Measurements from ENCODE around the gene ARL15. TPM values are rescaled to one million over a fixed set of nuclear protein-coding genes. Genes with fewer than 3 reads are reported as not detected.

ARL15 gene
- total RNA-seq, 2 donors from 2014 or later: 11.4 to 22.8 TPM

- Histone ChIP-seq H3K4me3 (no peak overlapping the region), H3K36me3 (no peaks in the 10 kb centered on the region), H3K27ac (no peak overlapping the region), H3K27me3 (no peaks in the 10 kb centered on the region), H3K9me3 (no peaks in the 10 kb centered on the region), H3K4me1 (no peaks in the 10 kb centered on the region)
- no peak for DNase-seq (ENCODE audit: low spot score)
- no peak for TF ChIP-seq CTCF (IDR thresholded peaks at IDR 0.05)
These were observed 200.6 kb downstream of the ARL15 start for GRCh38 chr5:54109626-54110330.

GRCh38 chr5:54108136-54108535, 202.2 kb downstream of the ARL15 start:
- H3K27me3 ChIP-seq: no peaks in the 10 kb centered on the region
- H3K36me3 ChIP-seq: no peaks in the 10 kb centered on the region
- no peaks in the 10 kb centered on the region for H3K9me3 ChIP-seq
- DNase-seq (ENCODE audit: low spot score): no peak
- H3K4me1 ChIP-seq: no peaks in the 10 kb centered on the region
- TF ChIP-seq CTCF (IDR thresholded peaks at IDR 0.05): no peak
- H3K4me3 ChIP-seq: no peak overlapping the region
- H3K27ac ChIP-seq: no peak overlapping the region

- Histone ChIP-seq H3K4me1 (no peaks in the 10 kb centered on the region), H3K4me3 (no peak overlapping the region), H3K27me3 (no peaks in the 10 kb centered on the region), H3K27ac (no peak overlapping the region), H3K9me3 (no peaks in the 10 kb centered on the region), H3K36me3 (no peaks in the 10 kb centered on the region)
- no peak for DNase-seq (ENCODE audit: low spot score)
- TF ChIP-seq CTCF (IDR thresholded peaks at IDR 0.05): no peak
These were observed 206.5 kb downstream of the ARL15 start for GRCh38 chr5:54103871-54104270.

GRCh38 chr5:54098267-54098666, 212.1 kb downstream of the ARL15 start:
- no peak overlapping the region for H3K4me3 ChIP-seq
- DNase-seq (ENCODE audit: low spot score): no peak
- H3K9me3 ChIP-seq: no peaks in the 10 kb centered on the region
- TF ChIP-seq CTCF (IDR thresholded peaks at IDR 0.05): no peak
- H3K27me3 ChIP-seq: no peaks in the 10 kb centered on the region
- H3K4me1 ChIP-seq: no peaks in the 10 kb centered on the region
- H3K36me3 ChIP-seq: no peaks in the 10 kb centered on the region
- H3K27ac ChIP-seq: no peak overlapping the region

- DNase-seq (ENCODE audit: low spot score): no peak
- Histone ChIP-seq H3K4me1 (no peaks in the 10 kb centered on the region), H3K36me3 (no peaks in the 10 kb centered on the region), H3K27me3 (no peaks in the 10 kb centered on the region), H3K9me3 (no peaks in the 10 kb centered on the region), H3K27ac (no peak overlapping the region), H3K4me3 (no peak overlapping the region)
- TF ChIP-seq CTCF (IDR thresholded peaks at IDR 0.05): no peak
These were observed 214.4 kb downstream of the ARL15 start for GRCh38 chr5:54095969-54096368.

- DNase-seq (ENCODE audit: low spot score): no peak
- Histone ChIP-seq H3K9me3 (no peaks in the 10 kb centered on the region), H3K36me3 (no peaks in the 10 kb centered on the region), H3K4me1 (no peaks in the 10 kb centered on the region), H3K27me3 (no peaks in the 10 kb centered on the region), H3K27ac (no peak overlapping the region), H3K4me3 (no peak overlapping the region)
- no peak for TF ChIP-seq CTCF (IDR thresholded peaks at IDR 0.05)
These were observed 215.7 kb downstream of the ARL15 start for GRCh38 chr5:54094706-54095105.
